Measurements from ENCODE around the gene CA5A. TPM values are rescaled to one million over a fixed set of nuclear protein-coding genes. Genes with fewer than 3 reads are reported as not detected.

The CA5A gene
- total and polyA plus RNA-seq, 2 of the 13 experiments (the other 11 are each of a cell fraction or from before 2014, with no cell fraction given), result 66.8 to 106 TPM

GRCh38 chr16:87856791-87857228, 79.5 kb downstream of the CA5A start (continued):
- TF ChIP-seq USF2 (IDR thresholded peaks at IDR 0.05; ENCODE audit: low read depth, low read length) (no peak), USF2 (CRISPR knock-in tag; IDR thresholded peaks at IDR 0.05; ENCODE audit: borderline replicate concordance) (no peak), ZNF629 (CRISPR knock-in tag; conservative IDR thresholded peaks at IDR 0.05) (no peak), ZNF619 (CRISPR knock-in tag; IDR thresholded peaks at IDR 0.05) (no peak), ZNF282 (IDR thresholded peaks at IDR 0.05; ENCODE audit: partially characterized antibody) (no peak), PAWR (CRISPR knock-in tag; IDR thresholded peaks at IDR 0.05; ENCODE audit: borderline replicate concordance) (no peak), NONO (IDR thresholded peaks at IDR 0.05) (no peak), NONO (CRISPR knock-in tag; conservative IDR thresholded peaks at IDR 0.05) (no peak), ZNF276 (CRISPR knock-in tag; IDR thresholded peaks at IDR 0.05; ENCODE audit: low read depth) (no peak), ZNF737 (CRISPR knock-in tag; IDR thresholded peaks at IDR 0.05; ENCODE audit: borderline replicate concordance) (no peak), MYC (CRISPR knock-in tag; IDR thresholded peaks at IDR 0.05; ENCODE audit: borderline replicate concordance) (peak; percentile 19; the same call in 1 of the 2 replicates)
- TF ChIP-seq, protein P1, sequence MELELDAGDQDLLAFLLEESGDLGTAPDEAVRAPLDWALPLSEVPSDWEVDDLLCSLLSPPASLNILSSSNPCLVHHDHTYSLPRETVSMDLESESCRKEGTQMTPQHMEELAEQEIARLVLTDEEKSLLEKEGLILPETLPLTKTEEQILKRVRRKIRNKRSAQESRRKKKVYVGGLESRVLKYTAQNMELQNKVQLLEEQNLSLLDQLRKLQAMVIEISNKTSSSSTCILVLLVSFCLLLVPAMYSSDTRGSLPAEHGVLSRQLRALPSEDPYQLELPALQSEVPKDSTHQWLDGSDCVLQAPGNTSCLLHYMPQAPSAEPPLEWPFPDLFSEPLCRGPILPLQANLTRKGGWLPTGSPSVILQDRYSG (CRISPR knock-in tag; IDR thresholded peaks at IDR 0.05), result no peak
- TF ChIP-seq, protein P2, sequence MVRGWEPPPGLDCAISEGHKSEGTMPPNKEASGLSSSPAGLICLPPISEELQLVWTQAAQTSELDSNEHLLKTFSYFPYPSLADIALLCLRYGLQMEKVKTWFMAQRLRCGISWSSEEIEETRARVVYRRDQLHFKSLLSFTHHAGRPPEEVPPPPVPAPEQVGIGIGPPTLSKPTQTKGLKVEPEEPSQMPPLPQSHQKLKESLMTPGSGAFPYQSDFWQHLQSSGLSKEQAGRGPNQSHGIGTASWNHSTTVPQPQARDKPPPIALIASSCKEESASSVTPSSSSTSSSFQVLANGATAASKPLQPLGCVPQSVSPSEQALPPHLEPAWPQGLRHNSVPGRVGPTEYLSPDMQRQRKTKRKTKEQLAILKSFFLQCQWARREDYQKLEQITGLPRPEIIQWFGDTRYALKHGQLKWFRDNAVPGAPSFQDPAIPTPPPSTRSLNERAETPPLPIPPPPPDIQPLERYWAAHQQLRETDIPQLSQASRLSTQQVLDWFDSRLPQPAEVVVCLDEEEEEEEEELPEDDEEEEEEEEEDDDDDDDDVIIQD (CRISPR knock-in tag; IDR thresholded peaks at IDR 0.05; ENCODE audit: low read depth), result no peak
- TF ChIP-seq, protein P3, sequence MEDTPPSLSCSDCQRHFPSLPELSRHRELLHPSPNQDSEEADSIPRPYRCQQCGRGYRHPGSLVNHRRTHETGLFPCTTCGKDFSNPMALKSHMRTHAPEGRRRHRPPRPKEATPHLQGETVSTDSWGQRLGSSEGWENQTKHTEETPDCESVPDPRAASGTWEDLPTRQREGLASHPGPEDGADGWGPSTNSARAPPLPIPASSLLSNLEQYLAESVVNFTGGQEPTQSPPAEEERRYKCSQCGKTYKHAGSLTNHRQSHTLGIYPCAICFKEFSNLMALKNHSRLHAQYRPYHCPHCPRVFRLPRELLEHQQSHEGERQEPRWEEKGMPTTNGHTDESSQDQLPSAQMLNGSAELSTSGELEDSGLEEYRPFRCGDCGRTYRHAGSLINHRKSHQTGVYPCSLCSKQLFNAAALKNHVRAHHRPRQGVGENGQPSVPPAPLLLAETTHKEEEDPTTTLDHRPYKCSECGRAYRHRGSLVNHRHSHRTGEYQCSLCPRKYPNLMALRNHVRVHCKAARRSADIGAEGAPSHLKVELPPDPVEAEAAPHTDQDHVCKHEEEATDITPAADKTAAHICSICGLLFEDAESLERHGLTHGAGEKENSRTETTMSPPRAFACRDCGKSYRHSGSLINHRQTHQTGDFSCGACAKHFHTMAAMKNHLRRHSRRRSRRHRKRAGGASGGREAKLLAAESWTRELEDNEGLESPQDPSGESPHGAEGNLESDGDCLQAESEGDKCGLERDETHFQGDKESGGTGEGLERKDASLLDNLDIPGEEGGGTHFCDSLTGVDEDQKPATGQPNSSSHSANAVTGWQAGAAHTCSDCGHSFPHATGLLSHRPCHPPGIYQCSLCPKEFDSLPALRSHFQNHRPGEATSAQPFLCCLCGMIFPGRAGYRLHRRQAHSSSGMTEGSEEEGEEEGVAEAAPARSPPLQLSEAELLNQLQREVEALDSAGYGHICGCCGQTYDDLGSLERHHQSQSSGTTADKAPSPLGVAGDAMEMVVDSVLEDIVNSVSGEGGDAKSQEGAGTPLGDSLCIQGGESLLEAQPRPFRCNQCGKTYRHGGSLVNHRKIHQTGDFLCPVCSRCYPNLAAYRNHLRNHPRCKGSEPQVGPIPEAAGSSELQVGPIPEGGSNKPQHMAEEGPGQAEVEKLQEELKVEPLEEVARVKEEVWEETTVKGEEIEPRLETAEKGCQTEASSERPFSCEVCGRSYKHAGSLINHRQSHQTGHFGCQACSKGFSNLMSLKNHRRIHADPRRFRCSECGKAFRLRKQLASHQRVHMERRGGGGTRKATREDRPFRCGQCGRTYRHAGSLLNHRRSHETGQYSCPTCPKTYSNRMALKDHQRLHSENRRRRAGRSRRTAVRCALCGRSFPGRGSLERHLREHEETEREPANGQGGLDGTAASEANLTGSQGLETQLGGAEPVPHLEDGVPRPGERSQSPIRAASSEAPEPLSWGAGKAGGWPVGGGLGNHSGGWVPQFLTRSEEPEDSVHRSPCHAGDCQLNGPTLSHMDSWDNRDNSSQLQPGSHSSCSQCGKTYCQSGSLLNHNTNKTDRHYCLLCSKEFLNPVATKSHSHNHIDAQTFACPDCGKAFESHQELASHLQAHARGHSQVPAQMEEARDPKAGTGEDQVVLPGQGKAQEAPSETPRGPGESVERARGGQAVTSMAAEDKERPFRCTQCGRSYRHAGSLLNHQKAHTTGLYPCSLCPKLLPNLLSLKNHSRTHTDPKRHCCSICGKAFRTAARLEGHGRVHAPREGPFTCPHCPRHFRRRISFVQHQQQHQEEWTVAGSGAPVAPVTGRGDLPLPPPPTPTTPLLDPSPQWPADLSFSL (CRISPR knock-in tag; IDR thresholded peaks at IDR 0.05), result no peak
- TF ChIP-seq, protein P4, sequence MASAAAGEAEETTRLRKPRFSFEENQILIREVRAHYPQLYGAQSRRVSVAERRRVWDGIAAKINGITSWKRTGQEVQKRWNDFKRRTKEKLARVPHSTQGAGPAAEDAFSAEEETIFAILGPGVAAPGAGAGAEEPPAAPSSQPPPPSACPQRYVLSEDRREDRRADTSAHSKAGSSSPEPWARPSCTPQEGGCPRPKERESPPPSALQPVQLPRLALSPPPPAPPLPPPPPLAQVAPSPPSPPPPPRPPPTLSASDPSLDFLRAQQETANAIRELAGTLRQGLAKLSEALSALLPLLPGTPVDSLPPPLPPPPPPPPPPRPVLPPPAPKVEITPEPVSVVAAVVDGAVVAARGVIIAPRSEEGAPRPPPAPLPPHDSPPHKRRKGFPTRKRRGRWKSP (CRISPR knock-in tag; IDR thresholded peaks at IDR 0.05), result no peak
